ENCODE measurements around the gene ZFYVE21.

ZFYVE21 gene

GRCh38 chr14:103676881-103677675 lies 38.5 kb upstream of the ZFYVE21 start:
- DNase-seq (ENCODE audit: low read depth in 2 of 2): no peak
- TF ChIP-seq, protein P1, sequence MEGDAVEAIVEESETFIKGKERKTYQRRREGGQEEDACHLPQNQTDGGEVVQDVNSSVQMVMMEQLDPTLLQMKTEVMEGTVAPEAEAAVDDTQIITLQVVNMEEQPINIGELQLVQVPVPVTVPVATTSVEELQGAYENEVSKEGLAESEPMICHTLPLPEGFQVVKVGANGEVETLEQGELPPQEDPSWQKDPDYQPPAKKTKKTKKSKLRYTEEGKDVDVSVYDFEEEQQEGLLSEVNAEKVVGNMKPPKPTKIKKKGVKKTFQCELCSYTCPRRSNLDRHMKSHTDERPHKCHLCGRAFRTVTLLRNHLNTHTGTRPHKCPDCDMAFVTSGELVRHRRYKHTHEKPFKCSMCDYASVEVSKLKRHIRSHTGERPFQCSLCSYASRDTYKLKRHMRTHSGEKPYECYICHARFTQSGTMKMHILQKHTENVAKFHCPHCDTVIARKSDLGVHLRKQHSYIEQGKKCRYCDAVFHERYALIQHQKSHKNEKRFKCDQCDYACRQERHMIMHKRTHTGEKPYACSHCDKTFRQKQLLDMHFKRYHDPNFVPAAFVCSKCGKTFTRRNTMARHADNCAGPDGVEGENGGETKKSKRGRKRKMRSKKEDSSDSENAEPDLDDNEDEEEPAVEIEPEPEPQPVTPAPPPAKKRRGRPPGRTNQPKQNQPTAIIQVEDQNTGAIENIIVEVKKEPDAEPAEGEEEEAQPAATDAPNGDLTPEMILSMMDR (IDR thresholded peaks at IDR 0.05; ENCODE audit: low read depth, low read length): no peak
- no peak overlapping the region for H3K4me3 ChIP-seq (replicated peaks in 1 of 2; ENCODE audit: low read depth in 2 of 2, low read length in 2 of 2)

GRCh38 chr14:103679351-103679750 lies 36.3 kb upstream of the ZFYVE21 start:
- DNase-seq (ENCODE audit: low read depth in 2 of 2): peak; percentile 36 to 42
- TF ChIP-seq, protein P1 (IDR thresholded peaks at IDR 0.05; ENCODE audit: low read depth, low read length): peak; percentile 35
- no peak overlapping the region for H3K4me3 ChIP-seq (replicated peaks in 1 of 2; ENCODE audit: low read depth in 2 of 2, low read length in 2 of 2)

GRCh38 chr14:103680491-103681231 lies 34.9 kb upstream of the ZFYVE21 start:
- H3K4me3 ChIP-seq (replicated peaks in 1 of 2; ENCODE audit: low read depth in 2 of 2, low read length in 2 of 2): no peak overlapping the region
- TF ChIP-seq, protein P1 (IDR thresholded peaks at IDR 0.05; ENCODE audit: low read depth, low read length): no peak
- no peak for DNase-seq (ENCODE audit: low read depth in 2 of 2)

DNA sequence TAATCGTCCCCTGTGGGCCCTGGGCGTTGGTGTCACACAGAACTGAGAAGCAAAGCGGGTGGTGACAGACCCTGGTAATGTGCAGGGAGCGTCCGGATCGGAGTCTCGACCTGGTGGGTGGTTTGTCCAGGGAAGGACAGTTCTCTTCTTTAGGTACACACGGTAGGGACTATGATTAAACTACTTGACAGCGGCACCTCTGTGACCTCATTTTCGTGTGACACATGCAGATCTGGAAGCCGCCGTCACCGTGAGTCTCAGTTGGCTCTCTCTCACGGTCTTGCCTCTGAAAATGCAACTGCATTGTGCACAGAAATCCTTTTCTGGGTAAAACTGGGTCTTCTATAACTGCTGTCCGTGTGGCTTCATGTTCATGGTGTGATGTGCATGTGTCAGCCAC lies 32.5 kb upstream of the ZFYVE21 start:
- H3K4me3 ChIP-seq (replicated peaks in 1 of 2; ENCODE audit: low read depth in 2 of 2, low read length in 2 of 2): no peak overlapping the region
- TF ChIP-seq, protein P1 (IDR thresholded peaks at IDR 0.05; ENCODE audit: low read depth, low read length): no peak

GRCh38 chr14:103684471-103684870 lies 31.1 kb upstream of the ZFYVE21 start:
- TF ChIP-seq, protein P1 (IDR thresholded peaks at IDR 0.05; ENCODE audit: low read depth, low read length): no peak
- no peak for DNase-seq (ENCODE audit: low read depth in 2 of 2)
- H3K4me3 ChIP-seq (replicated peaks in 1 of 2; ENCODE audit: low read depth in 2 of 2, low read length in 2 of 2): no peak overlapping the region

More for the DNA sequence above, 32.5 kb upstream of the ZFYVE21 start:
- DNase-seq (ENCODE audit: low read depth in 2 of 2): no peak

GRCh38 chr14:103684871-103685270 lies 30.7 kb upstream of the ZFYVE21 start:
- TF ChIP-seq, protein P1 (IDR thresholded peaks at IDR 0.05; ENCODE audit: low read depth, low read length): no peak
- no peak overlapping the region for H3K4me3 ChIP-seq (replicated peaks in 1 of 2; ENCODE audit: low read depth in 2 of 2, low read length in 2 of 2)
- no peak for DNase-seq (ENCODE audit: low read depth in 2 of 2)

All from cardiac fibroblast (primary cell).